Fibroblast of the aortic adventitia (primary cell): ENCODE measurements around the gene SYDE2. TPM values are rescaled to one million over a fixed set of nuclear protein-coding genes. Genes with fewer than 3 reads are reported as not detected.

ENCODE experiments used
- DNase-seq: peaks from one replicate; pipeline ENCODE4 v3.0.0-alpha.2; 2010; ENCODE audit warnings: low read depth
- H3K4me3 ChIP-seq: 2 replicates; pipeline ENCODE4 v1.5.1; 2011; ENCODE audit warnings: low read depth, mild to moderate bottlenecking, control low read depth, low read length, moderate library complexity
- total RNA-seq: library from RNA; depleted of rRNA; stranded (reverse); fragments of >200 nt; gene quantifications from 2 replicates; pipeline ENCODE4 v1.2.3, GENCODE V29; 2012; ENCODE audit warnings: low replicate concordance
- TF ChIP-seq, protein P1 (sequence below): IDR thresholded peaks from 2 replicates; pipeline ENCODE4 v1.5.1; 2011; ENCODE audit warnings: mild to moderate bottlenecking, low read length, control low read depth, inconsistent platforms; ENCODE audit not compliant: insufficient read depth

The SYDE2 gene
- total RNA-seq, 1 donor = 5.2 TPM

DNA sequence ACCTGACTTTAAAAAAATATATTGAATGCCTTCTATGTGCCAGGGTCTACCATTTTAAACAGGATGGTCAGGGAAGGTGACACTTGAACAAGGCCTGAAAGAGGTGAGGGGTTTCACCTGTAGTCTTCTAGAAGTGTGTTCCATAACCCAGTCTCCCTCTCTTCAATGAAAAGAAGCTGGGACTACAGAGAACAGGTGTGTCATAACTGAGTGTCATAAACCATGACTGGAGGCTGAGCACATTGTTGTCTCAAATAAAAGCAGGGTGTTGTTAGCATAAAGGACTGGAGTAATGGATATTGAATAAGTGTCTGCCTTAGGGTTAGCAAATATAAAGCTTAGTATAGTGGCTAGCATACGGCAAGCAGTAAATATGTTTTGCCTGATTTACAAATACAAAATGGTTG, 65.4 kb downstream of the SYDE2 start:
- TF ChIP-seq, protein P1, sequence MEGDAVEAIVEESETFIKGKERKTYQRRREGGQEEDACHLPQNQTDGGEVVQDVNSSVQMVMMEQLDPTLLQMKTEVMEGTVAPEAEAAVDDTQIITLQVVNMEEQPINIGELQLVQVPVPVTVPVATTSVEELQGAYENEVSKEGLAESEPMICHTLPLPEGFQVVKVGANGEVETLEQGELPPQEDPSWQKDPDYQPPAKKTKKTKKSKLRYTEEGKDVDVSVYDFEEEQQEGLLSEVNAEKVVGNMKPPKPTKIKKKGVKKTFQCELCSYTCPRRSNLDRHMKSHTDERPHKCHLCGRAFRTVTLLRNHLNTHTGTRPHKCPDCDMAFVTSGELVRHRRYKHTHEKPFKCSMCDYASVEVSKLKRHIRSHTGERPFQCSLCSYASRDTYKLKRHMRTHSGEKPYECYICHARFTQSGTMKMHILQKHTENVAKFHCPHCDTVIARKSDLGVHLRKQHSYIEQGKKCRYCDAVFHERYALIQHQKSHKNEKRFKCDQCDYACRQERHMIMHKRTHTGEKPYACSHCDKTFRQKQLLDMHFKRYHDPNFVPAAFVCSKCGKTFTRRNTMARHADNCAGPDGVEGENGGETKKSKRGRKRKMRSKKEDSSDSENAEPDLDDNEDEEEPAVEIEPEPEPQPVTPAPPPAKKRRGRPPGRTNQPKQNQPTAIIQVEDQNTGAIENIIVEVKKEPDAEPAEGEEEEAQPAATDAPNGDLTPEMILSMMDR = no peak
- DNase-seq = no peak
- no peak overlapping the region for H3K4me3 ChIP-seq

DNA sequence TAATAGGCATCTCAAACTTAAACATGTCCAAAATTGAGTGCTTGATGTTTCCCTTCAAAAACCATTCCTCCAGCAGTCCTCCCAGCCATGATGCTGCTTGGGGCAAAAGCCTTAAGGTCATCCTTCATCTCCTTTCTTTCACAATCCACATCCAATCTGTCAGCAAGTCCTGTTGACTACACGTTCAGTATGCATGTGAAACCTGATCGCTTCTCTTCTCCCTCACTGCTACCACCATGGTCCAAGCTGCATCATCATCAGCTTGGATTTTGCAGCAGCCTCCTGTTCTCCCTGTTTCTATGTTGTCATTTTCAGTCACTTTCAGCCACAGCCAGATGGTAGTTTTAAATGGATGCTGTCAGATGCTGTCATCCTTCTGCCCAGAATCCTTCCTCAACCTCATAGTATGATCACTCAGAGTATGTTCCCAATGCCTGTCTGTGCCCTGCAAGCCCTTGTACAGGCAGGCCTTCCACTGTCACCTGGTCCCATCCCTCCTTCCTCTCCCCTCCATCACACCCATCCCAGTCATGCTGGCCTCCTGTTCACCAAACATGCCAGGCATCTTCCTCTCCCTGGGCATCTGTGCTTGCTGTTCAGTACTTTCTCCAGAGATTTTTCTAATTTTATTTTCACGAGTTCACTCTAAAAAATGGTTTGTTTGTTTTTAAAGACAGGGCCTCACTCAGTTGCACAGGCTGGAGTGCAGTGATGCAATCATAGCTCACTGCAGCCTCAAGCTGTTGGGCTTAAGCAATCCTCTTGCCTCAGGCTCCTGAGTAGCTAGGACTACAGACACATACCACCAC, 66.0 kb downstream of the SYDE2 start:
- DNase-seq = peak; percentile 54
- TF ChIP-seq, protein P1 = no peak
- H3K4me3 ChIP-seq = no peak overlapping the region

DNA sequence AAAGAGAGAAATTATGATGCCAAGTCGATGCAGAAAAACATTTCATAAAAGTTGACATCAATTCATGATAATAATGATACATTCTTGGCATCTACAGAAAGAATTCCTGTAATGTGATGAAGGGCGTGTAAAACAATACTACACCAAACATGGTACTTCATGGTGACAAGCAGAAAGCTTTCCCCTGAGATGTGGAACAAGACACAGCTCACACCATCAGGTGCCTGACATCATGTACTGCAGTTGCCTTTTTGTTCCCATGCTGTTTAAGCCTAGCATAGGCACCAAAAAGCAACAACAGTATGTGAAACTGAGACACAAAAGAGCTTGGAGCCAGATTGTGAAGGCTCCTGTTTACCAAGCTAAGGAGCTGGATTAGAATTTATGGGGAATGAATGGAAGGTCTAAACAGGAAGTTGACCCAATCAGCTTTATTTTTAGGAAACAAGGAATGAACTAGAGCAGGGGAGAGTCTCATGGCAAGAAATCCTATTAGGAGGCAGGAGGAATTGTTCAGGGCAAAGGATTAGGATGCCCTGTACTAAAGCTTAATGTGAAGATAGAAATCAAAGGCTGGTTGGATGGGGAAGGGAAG, 67.2 kb downstream of the SYDE2 start:
- DNase-seq = peak; percentile 22
- TF ChIP-seq, protein P1 = no peak
- H3K4me3 ChIP-seq = no peak overlapping the region

DNA sequence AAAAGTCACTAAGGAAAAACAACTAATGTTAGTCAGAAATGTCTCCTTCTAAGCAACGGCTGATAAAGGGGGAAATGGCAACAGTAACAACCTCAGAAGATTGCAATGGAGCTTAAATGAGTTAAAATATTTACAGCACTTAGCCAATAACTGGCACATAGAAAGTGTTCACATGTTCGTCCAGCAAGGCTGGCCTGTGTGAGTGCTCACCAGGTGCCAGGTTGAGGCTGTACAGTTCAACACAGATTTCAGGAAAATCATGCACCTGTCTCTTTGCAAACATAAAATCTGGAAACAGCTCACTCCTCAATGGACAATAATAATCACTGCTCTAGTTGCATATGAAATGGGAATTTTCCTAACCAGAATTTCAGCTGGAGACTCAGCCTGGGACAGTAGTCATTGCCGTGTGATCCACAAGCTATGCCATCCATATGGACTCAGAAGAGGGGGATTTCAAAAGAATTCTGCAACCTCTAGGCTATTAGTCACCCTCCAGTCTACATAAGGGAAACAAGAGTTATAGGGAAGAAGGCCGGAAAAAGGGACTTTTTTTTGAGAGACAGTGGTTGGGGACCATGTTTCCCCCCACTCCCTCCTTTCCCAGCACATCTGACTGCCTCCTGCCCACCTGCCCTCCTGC, 68.6 kb downstream of the SYDE2 start:
- DNase-seq = no peak
- TF ChIP-seq, protein P1 = no peak
- H3K4me3 ChIP-seq = no peak overlapping the region

DNA sequence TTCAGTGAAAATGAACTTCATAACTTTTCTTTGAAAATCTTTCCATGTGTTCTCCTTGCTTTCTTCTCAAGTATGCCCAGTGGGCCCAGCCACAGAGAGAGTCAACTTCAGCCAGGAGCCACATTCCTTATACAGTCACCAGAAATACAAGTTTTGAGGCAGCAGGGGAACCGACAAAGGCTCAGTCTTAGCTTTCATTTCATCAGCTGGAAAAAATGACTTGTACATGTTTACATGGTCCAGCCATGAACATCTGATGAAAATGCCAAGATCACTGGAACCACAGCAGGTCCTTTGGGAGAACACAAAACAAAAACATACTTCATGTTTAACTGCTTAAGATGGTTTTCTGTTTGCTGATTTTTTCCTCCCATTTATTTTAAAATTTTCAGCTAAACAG, 72.5 kb downstream of the SYDE2 start:
- DNase-seq = peak; percentile 47

DNA sequence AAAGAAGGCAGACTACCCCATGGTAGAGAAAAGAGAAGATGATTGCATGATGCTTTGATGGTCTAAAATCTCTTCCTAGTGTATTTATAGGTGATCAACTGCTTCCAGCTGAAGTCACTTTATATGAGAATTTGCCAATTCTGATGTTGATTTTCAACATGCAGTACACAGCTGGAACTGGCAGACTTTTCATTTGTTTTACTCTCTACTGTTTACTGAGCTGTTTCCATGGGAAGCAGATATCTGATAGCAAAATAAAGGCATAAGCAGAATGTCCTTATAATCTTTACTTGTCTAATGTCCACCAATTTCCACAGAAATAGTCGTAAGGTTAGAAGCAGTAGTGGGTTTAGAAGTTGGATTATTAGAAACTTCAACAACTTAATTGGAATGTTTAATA, 74.9 kb downstream of the SYDE2 start:
- no peak for DNase-seq
- H3K4me3 ChIP-seq = no peak overlapping the region
- TF ChIP-seq, protein P1 = no peak

More for the DNA sequence above, 72.5 kb downstream of the SYDE2 start:
- TF ChIP-seq, protein P1 = no peak
- H3K4me3 ChIP-seq = no peak overlapping the region
